H9 (cell line): ENCODE measurements around the gene GIT2. TPM values are rescaled to one million over a fixed set of nuclear protein-coding genes. Genes with fewer than 3 reads are reported as not detected.

Experiments used
- DNase-seq: peaks from one replicate; pipeline ENCODE4 v3.0.0-alpha.2; 2017
- H2AFZ ChIP-seq: one replicate; pipeline ENCODE4 v1.6.1; 2013; ENCODE audit warnings: mild to moderate bottlenecking, low read length, control low read depth, moderate library complexity
- H2AK5ac ChIP-seq: 2 replicates; pipeline ENCODE4 v1.6.1; 2013; ENCODE audit warnings: low read length, control low read depth, mixed read lengths; ENCODE audit not compliant: insufficient read length
- H2BK120ac ChIP-seq: one replicate; pipeline ENCODE4 v1.6.1; 2013; ENCODE audit warnings: low read depth, mild to moderate bottlenecking, low read length, control low read depth, inconsistent platforms; ENCODE audit not compliant: poor library complexity, severe bottlenecking
- H2BK12ac ChIP-seq: 2 replicates; pipeline ENCODE4 v1.6.1; 2013; ENCODE audit warnings: low read length, control low read depth, mixed read lengths, low read depth; ENCODE audit not compliant: insufficient read length
- H2BK15ac ChIP-seq: 2 replicates; pipeline ENCODE4 v1.6.1; 2013; ENCODE audit warnings: low read depth, low read length, control low read depth
- H2BK20ac ChIP-seq: one replicate; pipeline ENCODE4 v1.6.1; 2013; ENCODE audit warnings: low read depth, mild to moderate bottlenecking, low read length, control low read depth, inconsistent platforms; ENCODE audit not compliant: poor library complexity, severe bottlenecking
- H2BK5ac ChIP-seq: 2 replicates; pipeline ENCODE4 v1.6.1; 2013; ENCODE audit warnings: low read length, control low read depth, mixed read lengths; ENCODE audit not compliant: insufficient read length
- H3K14ac ChIP-seq: 2 replicates; pipeline ENCODE4 v1.6.1; 2013; ENCODE audit warnings: low read length, control low read depth; ENCODE audit not compliant: insufficient read depth
- H3K18ac ChIP-seq: 2 replicates; pipeline ENCODE4 v1.6.1; 2013; ENCODE audit warnings: low read depth, mild to moderate bottlenecking, mixed read lengths, low read length, control low read depth; ENCODE audit not compliant: insufficient read length
- H3K23ac ChIP-seq: 2 replicates; pipeline ENCODE4 v1.6.1; 2013; ENCODE audit warnings: low read length, control low read depth, mixed read lengths, low read depth; ENCODE audit not compliant: insufficient read length
- H3K23me2 ChIP-seq: 2 replicates; pipeline ENCODE4 v1.6.1; 2013; ENCODE audit warnings: low read depth, mild to moderate bottlenecking, mixed read lengths, low read length, control low read depth; ENCODE audit not compliant: insufficient read length, poor library complexity, severe bottlenecking
- H3K27ac ChIP-seq: 2 replicates; pipeline ENCODE4 v1.5.1; 2013; ENCODE audit warnings: low read length, control low read depth, mixed read lengths, low read depth; ENCODE audit not compliant: insufficient read length
- H3K27me3 ChIP-seq: 2 replicates; pipeline ENCODE4 v1.6.1; 2013; ENCODE audit warnings: low read length, control low read depth, inconsistent platforms; ENCODE audit not compliant: insufficient read depth
- H3K4ac ChIP-seq: 2 replicates; pipeline ENCODE4 v1.6.1; 2013; ENCODE audit warnings: low read depth, mild to moderate bottlenecking, control low read depth, inconsistent platforms, low read length, moderate library complexity
- H3K4me1 ChIP-seq: 2 replicates; pipeline ENCODE4 v1.6.1; 2013; ENCODE audit warnings: low read length, control low read depth, inconsistent platforms; ENCODE audit not compliant: insufficient read depth
- H3K4me2 ChIP-seq: 2 replicates; pipeline ENCODE4 v1.6.1; 2013; ENCODE audit warnings: low read length, control low read depth, mixed read lengths; ENCODE audit not compliant: insufficient read length, insufficient read depth
- H3K56ac ChIP-seq: 2 replicates; pipeline ENCODE4 v1.6.1; 2013; ENCODE audit warnings: low read depth, mild to moderate bottlenecking, mixed read lengths, low read length, control low read depth; ENCODE audit not compliant: insufficient read length
- H3K79me1 ChIP-seq: 2 replicates; pipeline ENCODE4 v1.6.1; 2013; ENCODE audit warnings: low read depth, mild to moderate bottlenecking, moderate library complexity, low read length, control low read depth, inconsistent platforms; ENCODE audit not compliant: insufficient read depth, poor library complexity, severe bottlenecking
- H3K79me2 ChIP-seq: 2 replicates; pipeline ENCODE4 v1.6.1; 2013; ENCODE audit warnings: low read length, control low read depth, inconsistent platforms; ENCODE audit not compliant: insufficient read depth
- H3K9ac ChIP-seq: 2 replicates; pipeline ENCODE4 v1.6.1; 2013; ENCODE audit warnings: low read length, control low read depth, mixed read lengths; ENCODE audit not compliant: insufficient read length; ENCODE audit errors: extremely low read depth
- H3K9me3 ChIP-seq: one replicate; pipeline ENCODE4 v1.6.1; 2013; ENCODE audit warnings: low read depth, low read length, inconsistent platforms; ENCODE audit not compliant: control insufficient read depth
- H3T11ph ChIP-seq: one replicate; pipeline ENCODE4 v1.6.1; 2013; ENCODE audit warnings: mild to moderate bottlenecking, low read length, control low read depth, inconsistent platforms
- H4K20me1 ChIP-seq: one replicate; pipeline ENCODE4 v1.6.1; 2013; ENCODE audit not compliant: control insufficient read depth, insufficient read length, insufficient read depth
- H4K5ac ChIP-seq: 2 replicates; pipeline ENCODE4 v1.6.1; 2013; ENCODE audit warnings: low read depth, mild to moderate bottlenecking, mixed read lengths, low read length, control low read depth; ENCODE audit not compliant: insufficient read length
- H4K8ac ChIP-seq: replicated peaks from 2 replicates; pipeline ENCODE4 v1.6.1; 2013; ENCODE audit warnings: low read length, control low read depth, mixed read lengths, low read depth; ENCODE audit not compliant: insufficient read length
- H4K91ac ChIP-seq: 2 replicates; pipeline ENCODE4 v1.6.1; 2013; ENCODE audit warnings: low read depth, mild to moderate bottlenecking, moderate library complexity, mixed read lengths, low read length, control low read depth; ENCODE audit not compliant: insufficient read length
- H3K27ac Mint-ChIP-seq, 3 experiments: 2 replicates in 2 of 3; 3 replicates in 1 of 3; pipeline ENCODE4 v1.8.0; 2020 to 2021; ENCODE audit warnings: mixed read lengths in 3 of 3, mild to moderate bottlenecking in 1 of 3, moderate library complexity in 1 of 3
- H3K27me3 Mint-ChIP-seq: 2 replicates; pipeline ENCODE4 v1.8.0; 2021; ENCODE audit warnings: low read depth, mild to moderate bottlenecking, moderate library complexity, mixed read lengths
- H3K36me3 Mint-ChIP-seq, 3 experiments: 2 replicates in 2 of 3; 3 replicates in 1 of 3; pipeline ENCODE4 v1.8.0; 2020 to 2021; ENCODE audit warnings: low read depth in 3 of 3, mixed read lengths in 3 of 3; ENCODE audit not compliant: insufficient read depth in 1 of 3
- H3K4me1 Mint-ChIP-seq, 2 experiments: 2 replicates each; pipeline ENCODE4 v1.8.0; 2020; ENCODE audit warnings: mixed read lengths in 2 of 2
- H3K4me3 Mint-ChIP-seq, 2 experiments: 2 replicates in 1 of 2; 3 replicates in 1 of 2; pipeline ENCODE4 v1.8.0; 2020 to 2021; ENCODE audit warnings: mild to moderate bottlenecking in 2 of 2, mixed read lengths in 2 of 2, moderate library complexity in 1 of 2
- H3K9me3 Mint-ChIP-seq, 2 experiments: 2 replicates in 1 of 2; 3 replicates in 1 of 2; pipeline ENCODE4 v1.8.0; 2020; ENCODE audit warnings: mild to moderate bottlenecking in 2 of 2, mixed read lengths in 2 of 2, moderate library complexity in 1 of 2
- CTCF ChIP-seq: fragments of 200-600 bp; sonication (generic); conservative IDR thresholded peaks from 3 replicates; pipeline ENCODE4 v1.8.0; 2021; ENCODE audit warnings: antibody characterized with exemption, mild to moderate bottlenecking
- WGBS: extraction: QIAGEN DNeasy Blood & Tissue Kit; methylation state at CpG from one replicate; pipeline ENCODE4 v1.1.7; 2013; ENCODE audit warnings: missing lambda C conversion rate, low lambda C conversion rate, mixed read lengths; ENCODE audit not compliant: insufficient read length; ENCODE audit errors: extremely low coverage; 5-methylcytosine and 5-hydroxymethylcytosine counted together
- total RNA-seq: library from RNA; stranded (reverse); gene quantifications from 2 replicates; pipeline ENCODE4 v1.2.1, GENCODE V29; 2021

Gene GIT2
- total RNA-seq, 1 experiment from 2014 or later: 27.0 TPM

- H3K79me2 ChIP-seq: no peaks in the 10 kb centered on the region
- H2BK120ac ChIP-seq: no peak overlapping the region
- no peak for DNase-seq
- no peak overlapping the region for H3K27ac ChIP-seq
- no peak for TF ChIP-seq CTCF
- Mint-ChIP-seq H3K27ac (no peak overlapping the region; a peak in 1 of 7 replicates), H3K36me3 (peaks cover 2 to 7% (median 2%) of the 10 kb centered on the region in 3 experiments; a peak in 2 of 7 replicates), H3K4me1 (peaks cover 0 to 9% of the 10 kb centered on the region in 2 experiments; a peak in 3 of 4 replicates), H3K9me3 (no peaks in the 10 kb centered on the region; a peak in 1 of 5 replicates), H3K4me3 (no peak overlapping the region), H3K27me3 (no peaks in the 10 kb centered on the region; the same call in 1 of the 2 replicates)
- no peak overlapping the region for H3T11ph ChIP-seq
- H3K18ac ChIP-seq: no peak overlapping the region
- H2BK15ac ChIP-seq: no peak overlapping the region
- H2BK20ac ChIP-seq: no peak overlapping the region
- no peak overlapping the region for H3K4ac ChIP-seq
- H2AK5ac ChIP-seq: no peak overlapping the region
- H2BK12ac ChIP-seq: no peak overlapping the region
- H3K4me2 ChIP-seq: no peak overlapping the region
- H4K5ac ChIP-seq: no peak overlapping the region
- no peaks in the 10 kb centered on the region for H4K20me1 ChIP-seq
- no peak overlapping the region for H3K9ac ChIP-seq
- H2BK5ac ChIP-seq: no peak overlapping the region
- H3K56ac ChIP-seq: no peak overlapping the region
- no peak overlapping the region for H2AFZ ChIP-seq
- no peaks in the 10 kb centered on the region for H3K9me3 ChIP-seq
- H3K23ac ChIP-seq: no peak overlapping the region
- no peaks in the 10 kb centered on the region for H3K4me1 ChIP-seq
- H3K14ac ChIP-seq: peak overlapping the region; percentile 20; the same call in 1 of the 2 replicates
- no peaks in the 10 kb centered on the region for H3K23me2 ChIP-seq
- H3K79me1 ChIP-seq: no peaks in the 10 kb centered on the region
- WGBS: no CpG with 5 or more reads among the region's 8 CpGs
- H4K8ac ChIP-seq: no peak overlapping the region
- no peaks in the 10 kb centered on the region for H3K27me3 ChIP-seq
- no peak overlapping the region for H4K91ac ChIP-seq
These were observed 70.2 kb downstream of the GIT2 start for GRCh38 chr12:109926016-109926415.
